GM21528 (cell line): Measurements from ENCODE around the gene RAP1A.

Experiments used
- ATAC-seq: cut with Tn5 transposase; IDR thresholded peaks from one replicate; pipeline ENCODE4 v1.9.1; 2021; ENCODE audit warnings: mild to moderate bottlenecking, moderate library complexity; ENCODE audit not compliant: unreplicated experiment, low FRiP score

The RAP1A gene

GRCh38 chr1:111749628-111750027 is 130.0 kb downstream of the RAP1A start:
- no peak for ATAC-seq

GRCh38 chr1:111750856-111751255 is 131.3 kb downstream of the RAP1A start:
- ATAC-seq = no peak

GRCh38 chr1:111751906-111752575 is 132.5 kb downstream of the RAP1A start:
- no peak for ATAC-seq

GRCh38 chr1:111754984-111755330 is 135.4 kb downstream of the RAP1A start:
- peak; percentile 20 for ATAC-seq

- ATAC-seq = peak; percentile 85
These were observed 135.9 kb downstream of the RAP1A start, which contains the start of gene DDX20 for GRCh38 chr1:111755331-111756123. Gene DDX20 (plus strand): TSS chr1:111755901. CDS start chr1:111755925, 24 bp downstream.

- peak; percentile 5 for ATAC-seq
These were observed 136.5 kb downstream of the RAP1A start for GRCh38 chr1:111756124-111756513.

GRCh38 chr1:111758373-111758772 is 138.8 kb downstream of the RAP1A start:
- ATAC-seq = no peak

- ATAC-seq = no peak
These were observed 142.1 kb downstream of the RAP1A start for GRCh38 chr1:111761717-111762116.

GRCh38 chr1:111762332-111762731 is 142.7 kb downstream of the RAP1A start:
- ATAC-seq = no peak
